ENCODE measurements around the gene M6PR. TPM values are rescaled to one million over a fixed set of nuclear protein-coding genes. Genes with fewer than 3 reads are reported as not detected.

M6PR gene
- polyA plus RNA-seq, 1 donor (not counting 4 experiments of a cell fraction or from before 2014, with no cell fraction given): 127 TPM

- Histone ChIP-seq H3K4me1 (ENCODE audit: control insufficient read depth, extremely low read depth, insufficient read depth, low read length) (no peaks in the 10 kb centered on the region), H3K79me2 (ENCODE audit: control insufficient read depth, insufficient read depth, low read length) (no peaks in the 10 kb centered on the region), H4K20me1 (ENCODE audit: control insufficient read depth, extremely low read depth, insufficient read depth, low read length) (no peaks in the 10 kb centered on the region), H3K9me1 (ENCODE audit: control insufficient read depth, extremely low read depth, insufficient read depth, low read length) (no peaks in the 10 kb centered on the region), H3K27ac (ENCODE audit: control insufficient read depth, insufficient read depth, low read length) (no peak overlapping the region), H3K36me3 (ENCODE audit: control insufficient read depth in 2 of 2, extremely low read depth in 1 of 2, insufficient read depth in 2 of 2, low read length in 2 of 2) (no peaks in the 10 kb centered on the region), H3K9ac (ENCODE audit: control insufficient read depth, extremely low read depth, insufficient read depth, low read length) (no peak overlapping the region), H3K4me2 (ENCODE audit: control insufficient read depth, extremely low read depth, insufficient read depth, low read depth, low read length) (no peak overlapping the region), H3K27me3 (ENCODE audit: control insufficient read depth, extremely low read depth, insufficient read depth, low read length) (no peaks in the 10 kb centered on the region), H3K9me3 (ENCODE audit: control insufficient read depth, low read depth, low read length) (no peaks in the 10 kb centered on the region), H3K4me3 (ENCODE audit: control insufficient read depth in 2 of 3, extremely low read depth in 1 of 3, insufficient read depth in 2 of 3, low read depth in 1 of 3, low read length in 3 of 3) (no peak overlapping the region), H2AFZ (ENCODE audit: control insufficient read depth, low read length) (no peak overlapping the region)
- no peak for DNase-seq (ENCODE audit: low read depth, low spot score)
- dilution Hi-C loops (cut with MboI; ENCODE audit: extremely low pct_ligation_motif_present, low sequenced_read_pairs): no loop called here
- TF ChIP-seq CTCF (optimal IDR thresholded peaks at IDR 0.05 in 1 of 3, IDR thresholded peaks at IDR 0.05 in 1 of 3, conservative IDR thresholded peaks at IDR 0.05 in 1 of 3; ENCODE audit: extremely low read depth in 1 of 3, insufficient read depth in 2 of 3, low read length in 3 of 3): no peak
- no peak for TF ChIP-seq EZH2 (IDR thresholded peaks at IDR 0.05; ENCODE audit: low read length)
- no peak for FAIRE-seq
These were observed 43.9 kb downstream of the M6PR start for GRCh38 chr12:8905546-8905945.

DNA sequence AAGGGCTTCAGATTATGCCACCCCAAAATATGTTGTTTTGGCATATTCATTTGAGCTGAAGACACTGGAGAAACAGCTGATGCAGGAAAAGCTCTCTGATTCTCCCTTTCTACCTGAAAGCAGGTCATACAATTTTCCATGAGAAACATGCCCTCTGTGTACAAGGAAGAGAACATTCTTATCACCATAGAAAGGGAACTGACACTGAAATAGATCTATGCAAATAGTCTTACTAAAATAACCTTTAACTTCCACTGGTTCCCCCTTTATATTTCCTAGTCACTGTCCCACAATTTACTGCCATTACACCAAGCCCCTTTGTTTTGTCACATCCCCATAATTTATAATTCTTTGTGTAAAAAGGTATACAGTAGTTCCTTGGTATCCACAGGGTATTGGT, 44.8 kb downstream of the M6PR start:
- H3K4me1 ChIP-seq (ENCODE audit: control insufficient read depth, extremely low read depth, insufficient read depth, low read length): no peaks in the 10 kb centered on the region
- DNase-seq (ENCODE audit: low read depth, low spot score) (no peak), FAIRE-seq (no peak)
- no peak overlapping the region for H3K4me2 ChIP-seq (ENCODE audit: control insufficient read depth, extremely low read depth, insufficient read depth, low read depth, low read length)
- H3K4me3 ChIP-seq (ENCODE audit: control insufficient read depth in 2 of 3, extremely low read depth in 1 of 3, insufficient read depth in 2 of 3, low read depth in 1 of 3, low read length in 3 of 3): no peak overlapping the region
- H3K27ac ChIP-seq (ENCODE audit: control insufficient read depth, insufficient read depth, low read length): no peak overlapping the region
- H3K9me1 ChIP-seq (ENCODE audit: control insufficient read depth, extremely low read depth, insufficient read depth, low read length): no peaks in the 10 kb centered on the region
- no peaks in the 10 kb centered on the region for H3K79me2 ChIP-seq (ENCODE audit: control insufficient read depth, insufficient read depth, low read length)
- no peak overlapping the region for H3K9ac ChIP-seq (ENCODE audit: control insufficient read depth, extremely low read depth, insufficient read depth, low read length)
- H3K9me3 ChIP-seq (ENCODE audit: control insufficient read depth, low read depth, low read length): no peaks in the 10 kb centered on the region
- no peaks in the 10 kb centered on the region for H3K27me3 ChIP-seq (ENCODE audit: control insufficient read depth, extremely low read depth, insufficient read depth, low read length)
- TF ChIP-seq EZH2 (IDR thresholded peaks at IDR 0.05; ENCODE audit: low read length): no peak
- TF ChIP-seq CTCF (optimal IDR thresholded peaks at IDR 0.05 in 1 of 3, IDR thresholded peaks at IDR 0.05 in 1 of 3, conservative IDR thresholded peaks at IDR 0.05 in 1 of 3; ENCODE audit: extremely low read depth in 1 of 3, insufficient read depth in 2 of 3, low read length in 3 of 3): no peak
- no peak overlapping the region for H2AFZ ChIP-seq (ENCODE audit: control insufficient read depth, low read length)
- H3K36me3 ChIP-seq (ENCODE audit: control insufficient read depth in 2 of 2, extremely low read depth in 1 of 2, insufficient read depth in 2 of 2, low read length in 2 of 2): no peaks in the 10 kb centered on the region
- dilution Hi-C loops (cut with MboI; ENCODE audit: extremely low pct_ligation_motif_present, low sequenced_read_pairs): no loop called here
- no peaks in the 10 kb centered on the region for H4K20me1 ChIP-seq (ENCODE audit: control insufficient read depth, extremely low read depth, insufficient read depth, low read length)
